GM08714 (cell line): ENCODE data around the gene STXBP4.

Source experiments
- H3K4me3 ChIP-seq: fragments of 200-500 bp; sonication (Bioruptor generic); 2 replicates; pipeline ENCODE4 v1.5.1; 2014; ENCODE audit warnings: mild to moderate bottlenecking, low read length, inconsistent platforms
- ZNF274 ChIP-seq: IDR thresholded peaks from 2 replicates; pipeline ENCODE4 v1.6.1; 2012; ENCODE audit warnings: mild to moderate bottlenecking, low read depth, low read length

STXBP4 gene

GRCh38 chr17:55215711-55216110 lies 247.1 kb downstream of the STXBP4 start:
- no peak for TF ChIP-seq ZNF274
- H3K4me3 ChIP-seq = no peak overlapping the region

DNA sequence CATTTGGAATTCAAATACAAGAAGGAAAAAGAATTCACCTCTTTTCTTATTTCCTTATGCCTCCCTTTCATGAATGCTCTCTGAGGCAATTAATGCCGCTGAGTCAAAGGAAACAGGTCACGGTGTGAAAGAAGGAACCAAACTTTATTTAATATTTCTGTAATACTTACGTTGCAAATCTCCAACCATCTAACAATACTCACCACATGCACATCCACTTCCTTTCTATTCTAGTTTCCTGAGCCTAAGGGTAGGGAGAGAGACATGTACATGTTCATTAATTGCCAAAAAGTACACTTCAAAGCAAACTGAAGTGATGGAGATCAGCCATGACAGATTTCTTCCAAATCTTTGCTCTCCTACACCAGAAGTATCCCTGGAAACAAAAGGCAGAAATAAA lies 248.3 kb downstream of the STXBP4 start:
- no peak for TF ChIP-seq ZNF274
- H3K4me3 ChIP-seq = no peak overlapping the region

GRCh38 chr17:55219459-55219858 lies 250.9 kb downstream of the STXBP4 start:
- no peak for TF ChIP-seq ZNF274
- H3K4me3 ChIP-seq = no peak overlapping the region

GRCh38 chr17:55219934-55220333 lies 251.4 kb downstream of the STXBP4 start:
- no peak for TF ChIP-seq ZNF274
- H3K4me3 ChIP-seq = no peak overlapping the region
